Stimulated activated CD8-positive, alpha-beta memory T cell treated with anti-CD3 and anti-CD28 coated beads, Interleukin-15, amount 100 ng/mL, for 24 hours (primary cell): ENCODE data around the gene WDR33.
"Not testable (repeated sequence)": the region's sequence is repeated elsewhere in the genome, so short reads cannot be mapped to it uniquely, and the experiment has no call there.

Source experiments
- DNase-seq: peaks from one replicate; pipeline ENCODE4 v3.0.0-alpha.2; 2020; ENCODE audit warnings: low read depth

WDR33 gene

DNA sequence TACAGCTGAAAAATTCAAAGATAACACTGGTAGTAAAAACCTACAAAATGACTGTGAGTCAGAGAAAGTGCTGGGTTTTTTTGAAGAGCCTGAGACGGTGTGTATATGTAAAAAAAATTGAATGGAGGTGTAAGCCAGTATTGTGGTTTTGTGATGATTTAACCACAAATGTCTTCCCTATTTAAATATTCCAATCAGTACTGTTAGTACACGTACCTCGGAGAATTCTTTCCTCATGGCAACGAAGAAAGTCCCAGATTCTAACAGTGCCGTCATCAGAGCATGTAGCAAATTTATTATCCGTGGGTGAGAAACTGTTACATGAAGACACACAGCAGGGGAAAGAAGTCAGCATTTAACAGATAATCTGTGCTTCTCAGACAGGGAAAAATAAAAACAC lies 48.1 kb downstream of the WDR33 start:
- no peak for DNase-seq

GRCh38 chr2:127762441-127762840 lies 48.5 kb downstream of the WDR33 start:
- no peak for DNase-seq

GRCh38 chr2:127759931-127760330 lies 51.0 kb downstream of the WDR33 start:
- no peak for DNase-seq

GRCh38 chr2:127754186-127754585 lies 56.8 kb downstream of the WDR33 start:
- DNase-seq: no peak

DNA sequence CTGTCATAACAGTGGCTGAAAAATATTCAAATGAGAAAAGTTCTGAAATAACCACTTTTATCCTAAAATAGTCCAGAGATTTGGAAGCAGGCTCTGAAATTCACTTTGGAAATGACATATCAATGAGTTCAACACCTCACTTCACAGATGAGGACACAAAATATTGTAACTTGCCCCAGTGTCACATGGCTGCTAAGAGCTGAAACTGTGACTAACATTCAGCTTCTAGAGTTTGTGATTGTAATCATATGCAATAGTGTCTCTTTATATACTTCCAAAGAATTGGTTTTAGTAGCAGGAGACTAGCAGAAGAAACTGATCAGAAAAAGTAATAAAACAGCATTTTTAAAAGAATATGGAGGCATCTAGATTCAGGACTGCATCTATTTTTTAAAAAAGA lies 57.6 kb downstream of the WDR33 start:
- DNase-seq: no peak

- DNase-seq: not testable (repeated sequence)
Measured at GRCh38 chr2:127749537-127749936, 61.4 kb downstream of the WDR33 start.

GRCh38 chr2:127747621-127748020 lies 63.4 kb downstream of the WDR33 start:
- DNase-seq: no peak

DNA sequence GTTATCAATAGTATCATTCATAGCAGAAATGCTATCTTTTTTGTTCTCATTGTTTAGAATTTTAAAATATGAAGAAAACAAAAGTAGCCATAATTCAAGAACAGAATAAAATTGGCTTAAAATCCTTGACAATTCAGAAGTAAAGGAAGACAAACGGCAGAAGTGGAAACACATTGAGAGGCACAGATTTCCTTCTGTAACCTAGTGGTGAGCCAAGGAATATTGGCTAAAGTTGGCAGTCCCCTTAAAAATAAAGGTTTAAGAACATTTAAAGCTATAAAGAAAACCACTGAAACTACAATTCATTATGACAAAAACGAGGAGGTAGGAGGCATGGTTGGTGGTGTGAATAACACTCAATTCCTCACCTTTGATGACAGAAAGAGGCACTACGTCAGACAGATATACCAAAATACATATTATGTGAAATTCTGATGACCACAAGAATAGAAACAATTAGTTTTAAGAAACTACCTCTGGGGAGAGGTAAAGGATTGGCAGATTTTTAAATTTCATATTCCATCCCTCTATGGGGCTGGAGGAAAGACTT lies 67.4 kb downstream of the WDR33 start:
- no peak for DNase-seq

DNA sequence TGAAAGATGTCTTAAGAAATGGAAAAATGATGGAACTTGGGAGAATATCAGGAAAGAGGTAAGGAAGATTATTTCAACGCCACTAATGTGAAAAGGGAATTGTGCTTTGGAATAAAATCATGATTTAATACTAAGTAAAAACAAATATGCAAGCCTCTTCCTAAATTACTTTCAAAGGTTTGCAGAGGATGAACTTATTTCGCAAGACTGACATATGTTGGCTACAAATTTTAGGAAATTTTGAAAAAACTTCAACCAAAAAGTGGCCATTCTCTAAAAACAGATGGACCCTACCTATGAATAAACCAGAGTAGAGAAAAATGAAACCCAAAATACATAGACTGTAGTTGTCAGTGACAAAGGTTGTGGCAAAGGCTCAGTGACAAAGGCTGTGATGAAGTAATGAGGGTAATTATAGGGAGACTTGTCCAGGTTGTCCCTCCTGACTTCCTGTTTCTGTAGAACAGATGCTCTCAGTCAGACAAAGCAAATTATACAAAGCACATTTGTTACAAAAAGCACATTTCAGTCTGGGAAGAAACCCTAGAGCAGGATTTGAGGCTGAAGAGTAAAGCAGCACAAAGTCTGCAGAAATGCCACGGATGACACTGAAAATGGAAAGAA lies 70.2 kb downstream of the WDR33 start:
- DNase-seq: no peak

- no peak for DNase-seq
Measured at GRCh38 chr2:127739800-127740199, 71.2 kb downstream of the WDR33 start.

- no peak for DNase-seq
Measured at GRCh38 chr2:127737892-127738291, 73.1 kb downstream of the WDR33 start.

GRCh38 chr2:127735537-127736399 lies 75.2 kb downstream of the WDR33 start:
- no peak for DNase-seq

DNA sequence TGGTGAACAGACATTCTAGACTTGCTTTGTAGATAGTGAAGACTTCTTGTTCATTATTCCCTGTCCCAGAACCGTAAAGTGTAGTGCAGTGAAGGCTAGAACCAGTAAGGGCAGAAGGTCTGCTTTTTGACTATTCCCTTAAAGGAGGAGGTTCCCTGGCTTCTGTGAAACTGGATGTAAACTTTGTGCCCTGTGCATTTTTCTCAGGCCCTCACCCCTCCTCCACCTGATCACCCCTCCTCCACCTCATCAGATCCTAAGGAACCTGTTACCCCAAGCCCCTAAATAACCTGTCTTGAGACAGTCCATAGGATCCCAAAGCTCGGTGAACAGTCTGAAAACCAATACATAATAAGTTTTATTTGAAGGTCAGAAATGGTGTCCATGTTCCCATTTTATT lies 75.9 kb downstream of the WDR33 start:
- no peak for DNase-seq

DNA sequence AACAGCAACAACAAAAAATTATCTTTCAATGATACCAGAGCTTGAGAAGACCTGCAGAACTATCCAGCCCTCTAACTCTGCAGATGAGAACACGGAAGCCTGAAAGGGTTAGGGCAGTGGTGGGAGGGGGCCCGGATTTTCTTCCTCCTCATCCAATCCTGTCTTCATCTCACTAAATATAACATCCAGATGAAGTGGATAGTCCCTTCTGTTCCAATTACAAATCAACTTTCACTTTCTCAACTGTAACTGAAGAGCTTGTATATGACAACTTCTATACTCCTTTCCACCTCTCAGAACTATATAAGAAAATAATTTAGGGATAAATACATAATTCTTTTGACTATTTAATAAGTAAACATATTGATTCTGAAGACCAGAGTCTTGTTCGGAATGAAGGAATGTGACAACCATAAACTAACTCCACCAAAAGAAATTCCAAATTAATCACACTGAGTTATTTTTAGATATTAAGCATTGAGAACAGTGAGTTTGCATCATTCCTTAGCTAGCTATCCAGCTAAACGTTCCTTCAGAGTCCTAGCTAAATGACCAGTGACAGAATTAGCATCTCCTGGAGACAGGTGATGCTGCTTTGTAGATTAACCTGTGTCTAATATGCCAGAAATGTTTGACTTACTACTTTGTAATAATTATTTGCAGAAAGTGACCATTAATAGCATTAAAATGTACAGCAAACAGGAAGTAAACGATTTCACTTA lies 77.0 kb downstream of the WDR33 start:
- DNase-seq: no peak

- no peak for DNase-seq
Measured at GRCh38 chr2:127733113-127733815, 77.7 kb downstream of the WDR33 start.

DNA sequence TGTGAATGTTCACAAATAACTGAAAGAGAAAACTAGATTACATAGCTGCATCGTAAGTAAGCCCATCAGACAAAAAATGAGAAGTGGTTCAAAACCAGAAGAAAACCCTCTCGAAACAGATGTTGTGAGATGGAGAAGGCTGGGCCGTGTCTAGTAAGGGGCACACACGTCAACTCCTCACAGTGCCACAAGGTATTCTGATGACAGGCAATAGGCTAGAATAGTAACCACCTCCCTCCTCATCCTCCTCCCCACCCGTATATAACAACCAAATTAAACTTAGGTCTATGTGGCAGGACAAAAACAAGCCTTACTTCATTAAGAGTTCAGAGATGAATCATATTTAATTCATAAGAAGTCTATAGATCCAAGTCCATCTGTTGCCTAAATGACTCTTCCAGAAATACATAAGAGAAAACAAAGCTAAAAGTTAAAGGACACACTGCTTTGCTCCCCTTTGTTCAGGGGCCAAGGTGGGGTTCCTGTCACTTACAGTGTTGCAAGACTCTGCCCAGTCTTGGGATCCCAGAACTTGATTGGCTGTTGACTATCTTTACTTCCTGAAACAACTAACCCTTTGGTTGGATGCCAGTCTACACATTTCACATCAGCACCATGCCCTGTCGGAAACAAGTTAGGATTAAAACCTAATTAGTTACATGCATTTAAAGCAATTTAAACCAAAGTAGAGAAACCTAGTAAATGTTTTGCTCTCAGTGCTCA lies 84.7 kb downstream of the WDR33 start:
- no peak for DNase-seq

- DNase-seq: no peak
Measured at GRCh38 chr2:127722807-127723206, 88.2 kb downstream of the WDR33 start.

DNA sequence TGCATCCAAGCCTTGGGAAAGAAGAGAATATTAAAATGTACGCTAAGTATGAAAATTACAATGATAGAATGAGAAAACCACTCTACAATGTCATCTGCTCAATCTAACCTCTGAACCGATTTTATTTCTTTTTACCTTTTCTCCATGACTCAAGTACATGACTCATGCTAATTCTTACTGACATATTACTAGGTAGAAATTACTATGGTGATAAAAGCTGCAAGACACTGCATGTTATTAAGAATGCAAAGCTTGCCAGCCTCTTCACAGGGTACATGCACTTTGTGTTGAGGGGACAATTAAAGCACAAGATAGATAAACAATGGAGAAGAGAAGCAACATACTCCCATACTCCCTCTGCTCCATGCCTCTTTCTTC lies 89.0 kb downstream of the WDR33 start:
- DNase-seq: no peak

GRCh38 chr2:127721311-127721977 lies 89.5 kb downstream of the WDR33 start:
- DNase-seq: no peak

- no peak for DNase-seq
Measured at GRCh38 chr2:127719301-127720218, 91.4 kb downstream of the WDR33 start.
